ENCODE results near the gene SCARB1.

GRCh38 chr12:124875803-124876132 is 12.1 kb upstream of the SCARB1 start:
- TF ChIP-seq CTCF (IDR thresholded peaks at IDR 0.05; ENCODE audit: low read depth, low read length, poor library complexity, severe bottlenecking) (no peak), EZH2phosphoT487 (IDR thresholded peaks at IDR 0.05; ENCODE audit: borderline replicate concordance, low read length) (no peak)
